Esophagus (tissue), 2 donors: ENCODE measurements around the gene INTS7. TPM values are rescaled to one million over a fixed set of nuclear protein-coding genes. Genes with fewer than 3 reads are reported as not detected.
"Not testable (repeated sequence)": the region's sequence is repeated elsewhere in the genome, so short reads cannot be mapped to it uniquely, and the experiment has no call there.

ENCODE experiments used
- H3K27ac ChIP-seq, 2 donors: one replicate each; pipeline ENCODE4 v1.5.1; 2013; ENCODE audit warnings: low read depth in 2 of 2, mild to moderate bottlenecking in 2 of 2, inconsistent platforms in 1 of 2, low read length in 1 of 2, moderate library complexity in 1 of 2
- H3K27me3 ChIP-seq, 2 donors: one replicate each; pipeline ENCODE4 v1.6.1; 2013; ENCODE audit warnings: low read length in 2 of 2, control low read depth in 1 of 2, mild to moderate bottlenecking in 1 of 2; ENCODE audit not compliant: insufficient read depth in 2 of 2, control insufficient read depth in 1 of 2
- H3K36me3 ChIP-seq, 2 donors: one replicate each; pipeline ENCODE4 v1.6.1; 2013; ENCODE audit warnings: low read length in 1 of 2; ENCODE audit not compliant: control insufficient read depth in 2 of 2, insufficient read depth in 2 of 2
- H3K4me1 ChIP-seq, 2 donors: one replicate each; pipeline ENCODE4 v1.6.1; 2013; ENCODE audit warnings: low read length in 1 of 2; ENCODE audit not compliant: control insufficient read depth in 2 of 2, insufficient read depth in 2 of 2
- H3K4me3 ChIP-seq, 2 donors: one replicate each; pipeline ENCODE4 v1.5.1; 2013; ENCODE audit warnings: low read length in 2 of 2, mild to moderate bottlenecking in 2 of 2, low read depth in 1 of 2, moderate library complexity in 1 of 2
- H3K9me3 ChIP-seq, 2 donors: one replicate each; pipeline ENCODE4 v1.6.1; 2013; ENCODE audit warnings: mild to moderate bottlenecking in 2 of 2, low read depth in 1 of 2, low read length in 1 of 2, moderate library complexity in 1 of 2; ENCODE audit not compliant: control insufficient read depth in 2 of 2, insufficient read depth in 1 of 2
- WGBS, 2 donors: extraction: QIAGEN DNeasy Blood & Tissue Kit; methylation state at CpG; one replicate each; pipeline ENCODE4 v1.1.7; 2013; 5-methylcytosine and 5-hydroxymethylcytosine counted together
- polyA plus RNA-seq, 2 donors: library from polyadenylated mRNA; stranded (reverse); fragments of 200-250 nt; gene quantifications; one replicate each; pipeline ENCODE4 v1.2.3, GENCODE V29; 2013
- donor health status: healthy with polysubstance abuse.
- donor health status: Bipolar disorder and iron deficiency.

The INTS7 gene
- polyA plus RNA-seq, 2 donors: 5.9 to 8.1 TPM

DNA sequence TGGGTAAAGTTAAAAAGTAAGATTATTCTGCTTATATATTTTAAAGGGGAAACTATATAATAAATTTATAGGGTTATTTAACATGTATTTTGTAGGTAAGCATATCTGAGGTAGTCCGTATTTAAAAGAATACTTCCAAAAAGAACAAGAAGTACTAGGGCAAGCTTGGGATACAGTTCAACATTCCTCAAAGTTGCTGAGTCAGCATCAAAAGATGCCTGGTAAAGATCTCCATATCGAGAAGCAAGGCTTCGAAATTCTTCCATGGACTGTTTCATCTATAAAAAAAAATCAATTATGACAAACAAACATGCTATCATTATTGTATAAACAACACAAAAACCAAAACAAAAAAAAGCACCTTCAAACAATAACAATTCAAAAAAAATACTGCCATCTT lies 67.7 kb downstream of the INTS7 start:
- peaks cover 0 to 2% of the 10 kb centered on the region in 2 donors for H3K36me3 ChIP-seq

DNA sequence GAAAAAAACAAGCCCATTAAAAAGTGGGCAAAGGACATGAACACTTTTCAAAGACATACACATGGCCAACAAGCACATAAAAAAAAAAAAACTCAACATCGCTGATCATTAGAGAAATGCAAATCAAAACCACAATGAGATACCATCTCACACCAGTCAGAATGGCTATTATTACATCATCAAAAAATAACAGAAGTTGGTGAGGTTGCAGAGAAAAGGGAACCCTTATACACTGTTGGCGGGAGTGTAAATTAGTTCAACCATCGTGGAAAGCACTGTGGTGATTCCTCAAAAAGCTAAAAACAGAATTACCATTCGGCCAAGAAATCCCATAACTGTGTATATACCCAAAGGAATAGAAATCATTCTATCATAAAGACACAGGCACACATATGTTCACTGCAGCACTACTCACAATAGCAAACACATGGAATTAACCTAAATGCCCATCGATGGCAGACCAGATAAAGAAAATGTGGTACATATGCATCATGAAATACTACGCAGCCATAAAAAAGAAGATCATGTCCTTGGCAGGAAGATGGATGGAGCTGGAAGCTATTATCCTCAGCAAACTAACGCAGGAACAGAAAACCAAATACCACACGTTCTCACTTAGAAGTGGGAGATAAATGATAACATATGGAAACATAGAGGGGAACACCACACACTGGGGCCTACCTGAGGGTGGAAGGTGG lies 70.1 kb downstream of the INTS7 start:
- Histone ChIP-seq H3K27ac (no peak overlapping the region), H3K4me1 (no peaks in the 10 kb centered on the region), H3K36me3 (peaks cover 0 to 2% of the 10 kb centered on the region in 2 donors), H3K9me3 (no peaks in the 10 kb centered on the region), H3K27me3 (no peaks in the 10 kb centered on the region), H3K4me3 (no peak overlapping the region)
- 89 to 91% methylated on average over 8 of the region's 8 CpGs for WGBS, 2 donors

More for the DNA sequence above, 67.7 kb downstream of the INTS7 start:
- Histone ChIP-seq H3K27me3 (no peaks in the 10 kb centered on the region), H3K4me1 (no peaks in the 10 kb centered on the region), H3K27ac (no peak overlapping the region), H3K4me3 (no peak overlapping the region), H3K9me3 (no peaks in the 10 kb centered on the region)
- 90 to 97% methylated on average over 3 of the region's 3 CpGs for WGBS, 2 donors

DNA sequence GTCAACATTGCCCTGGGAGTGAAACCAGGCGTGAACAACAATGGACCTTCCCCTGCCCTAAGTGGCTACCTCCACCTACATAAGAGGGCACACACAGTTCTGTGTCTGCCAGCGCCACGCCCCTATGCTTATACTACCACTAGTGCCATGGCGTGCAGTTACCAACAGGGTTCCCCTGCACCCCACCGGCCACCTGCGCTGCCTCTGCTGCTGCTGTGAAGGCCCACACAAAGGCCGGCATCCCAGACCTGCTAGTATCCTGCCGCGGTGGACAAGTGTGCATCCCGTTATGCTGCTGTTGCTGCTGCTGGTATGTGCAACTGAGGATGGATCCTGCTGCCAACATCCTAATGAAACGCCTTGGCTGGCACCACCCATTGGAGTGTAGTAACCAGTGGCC lies 75.7 kb downstream of the INTS7 start:
- Histone ChIP-seq H3K4me3 (no peak overlapping the region), H3K9me3 (no peaks in the 10 kb centered on the region), H3K4me1 (no peaks in the 10 kb centered on the region), H3K27me3 (no peaks in the 10 kb centered on the region), H3K27ac (no peak overlapping the region), H3K36me3 (peaks cover 0 to 7% of the 10 kb centered on the region in 2 donors)
- 97 to 98% methylated on average over 11 of the region's 11 CpGs for WGBS, 2 donors

DNA sequence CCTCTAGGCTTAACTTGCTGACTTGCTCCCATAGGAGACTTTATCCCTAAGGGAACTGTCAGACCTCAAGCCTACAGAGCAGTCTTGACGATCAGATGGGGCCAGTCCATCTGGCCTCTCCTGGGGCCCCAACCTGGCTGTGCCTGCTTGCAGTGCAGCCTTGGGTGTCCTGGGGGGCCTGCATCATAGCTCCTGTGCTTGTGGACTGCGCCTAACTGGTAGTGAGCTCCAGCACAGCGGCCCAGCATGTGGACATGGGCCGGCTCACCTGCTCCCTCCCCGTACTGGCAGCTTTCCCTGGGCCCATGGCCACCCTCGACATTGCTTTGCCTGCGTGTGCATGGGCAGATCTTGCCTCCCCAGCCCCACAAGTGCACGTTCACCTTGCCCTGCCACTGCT lies 76.1 kb downstream of the INTS7 start:
- H3K27ac ChIP-seq: no peak overlapping the region
- H3K4me1 ChIP-seq: no peaks in the 10 kb centered on the region
- WGBS, 2 donors: 97 to 98% methylated on average over 8 of the region's 8 CpGs
- no peak overlapping the region for H3K4me3 ChIP-seq
- H3K27me3 ChIP-seq: no peaks in the 10 kb centered on the region
- H3K36me3 ChIP-seq: peaks cover 0 to 7% of the 10 kb centered on the region in 2 donors
- no peaks in the 10 kb centered on the region for H3K9me3 ChIP-seq

DNA sequence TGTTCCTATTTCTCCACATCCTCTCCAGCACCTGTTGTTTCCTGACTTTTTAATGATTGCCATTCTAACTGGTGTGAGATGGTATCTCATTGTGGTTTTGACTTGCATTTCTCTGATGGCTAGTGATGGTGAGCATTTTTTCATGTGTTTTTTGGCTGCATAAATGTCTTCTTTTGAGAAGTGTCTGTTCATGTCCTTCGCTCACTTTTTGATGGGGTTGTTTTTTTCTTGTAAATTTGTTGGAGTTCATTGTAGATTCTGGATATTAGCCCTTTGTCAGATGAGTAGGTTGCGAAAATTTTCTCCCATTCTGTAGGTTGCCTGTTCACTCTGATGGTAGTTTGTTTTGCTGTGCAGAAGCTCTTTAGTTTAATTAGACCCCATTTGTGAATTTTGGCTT lies 81.3 kb downstream of the INTS7 start:
- no CpG with 5 or more reads among the region's 2 CpGs for WGBS, 2 donors
- H3K27ac ChIP-seq, H3K9me3 ChIP-seq: not testable (repeated sequence)

DNA sequence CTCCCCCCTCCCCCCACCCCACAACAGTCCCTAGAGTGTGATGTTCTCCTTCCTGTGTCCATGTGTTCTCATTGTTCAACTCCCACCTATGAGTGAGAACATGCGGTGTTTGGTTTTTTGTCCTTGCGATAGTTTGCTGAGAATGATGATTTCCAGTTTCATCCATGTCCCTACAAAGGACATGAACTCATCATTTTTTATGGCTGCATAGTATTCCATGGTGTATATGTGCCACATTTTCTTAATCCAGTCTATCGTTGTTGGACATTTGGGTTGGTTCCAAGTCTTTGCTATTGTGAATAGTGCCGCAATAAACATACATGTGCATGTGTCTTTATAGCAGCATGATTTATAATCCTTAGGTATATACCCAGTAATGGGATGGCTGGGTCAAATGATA lies 81.8 kb downstream of the INTS7 start:
- not testable (repeated sequence) for H3K27ac ChIP-seq, H3K27me3 ChIP-seq, H3K4me3 ChIP-seq, H3K4me1 ChIP-seq, H3K9me3 ChIP-seq, H3K36me3 ChIP-seq
- 100% methylated on average over 1 to 2 of the region's 4 CpGs for WGBS, 2 donors

More for the DNA sequence above, 81.3 kb downstream of the INTS7 start:
- H3K36me3 ChIP-seq, H3K4me1 ChIP-seq, H3K27me3 ChIP-seq, H3K4me3 ChIP-seq: not testable (repeated sequence)

DNA sequence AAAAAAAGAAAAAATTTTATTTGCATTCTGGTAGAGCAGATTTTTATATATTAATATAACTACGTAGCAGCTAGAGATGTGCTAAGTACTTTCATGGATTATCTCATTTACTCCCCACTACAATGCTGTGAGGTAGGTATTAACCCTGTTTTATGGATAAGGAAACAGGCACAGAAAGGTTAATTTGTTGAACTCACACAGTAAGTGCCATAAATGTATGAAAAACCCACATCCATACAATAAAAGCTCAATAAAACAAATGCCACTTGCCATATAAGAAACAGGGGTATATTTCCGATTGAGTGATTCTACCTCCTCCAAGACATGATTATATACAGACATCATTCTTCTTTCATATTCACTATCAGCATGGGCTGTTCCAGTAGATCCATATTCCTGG lies 83.1 kb downstream of the INTS7 start:
- WGBS, 2 donors: 96% methylated on average over 2 of the region's 2 CpGs
- H3K4me3 ChIP-seq: no peak overlapping the region
- H3K4me1 ChIP-seq: peaks cover 0 to 2% of the 10 kb centered on the region in 2 donors
- no peak overlapping the region for H3K27ac ChIP-seq
- H3K9me3 ChIP-seq: no peaks in the 10 kb centered on the region
- no peaks in the 10 kb centered on the region for H3K27me3 ChIP-seq
- H3K36me3 ChIP-seq: no peaks in the 10 kb centered on the region

DNA sequence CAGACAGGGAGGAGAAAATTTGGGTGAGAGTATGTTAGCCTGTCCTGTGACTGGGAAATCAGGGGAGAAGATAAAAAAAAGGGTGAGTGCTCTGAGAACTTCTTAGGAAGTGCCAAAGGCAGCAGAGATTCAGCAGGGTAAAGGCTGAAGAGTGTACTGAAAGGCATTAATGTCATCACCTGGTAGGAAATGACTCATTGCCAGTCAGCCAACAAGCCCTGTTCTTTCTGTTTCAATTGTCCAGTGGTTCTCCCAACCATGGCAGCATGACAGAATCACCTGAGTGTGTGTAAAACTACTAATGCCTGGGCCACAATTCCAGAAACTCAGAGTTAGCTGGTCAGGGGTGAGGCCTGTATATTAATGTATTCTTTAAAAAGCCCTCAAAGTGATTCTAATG lies 83.5 kb downstream of the INTS7 start:
- H3K27me3 ChIP-seq: no peaks in the 10 kb centered on the region
- H3K9me3 ChIP-seq: no peaks in the 10 kb centered on the region
- peaks cover 0 to 2% of the 10 kb centered on the region in 2 donors for H3K4me1 ChIP-seq
- peak overlapping the region; percentile 13 to 58 for H3K27ac ChIP-seq
- no peak overlapping the region for H3K4me3 ChIP-seq
- peaks cover 0 to 2% of the 10 kb centered on the region in 2 donors for H3K36me3 ChIP-seq

DNA sequence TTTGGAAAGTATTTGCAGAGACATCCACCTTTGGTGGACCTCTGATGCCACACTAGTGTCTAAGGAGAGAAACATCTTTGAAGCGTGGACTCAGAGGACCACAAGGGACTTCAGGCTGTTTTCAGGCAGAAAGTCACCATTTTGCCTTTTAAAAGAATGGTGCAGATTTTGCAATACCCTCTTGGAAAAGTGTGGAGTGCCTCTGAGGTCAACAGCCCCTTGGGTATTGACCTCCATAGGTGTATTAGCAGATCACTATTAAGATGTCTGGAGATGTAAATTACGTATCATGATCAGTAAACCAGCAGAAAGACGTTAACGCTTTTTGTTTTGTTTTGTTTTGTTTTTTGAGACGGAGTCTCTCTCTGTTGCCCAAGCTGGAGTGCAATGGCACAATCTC lies 87.0 kb downstream of the INTS7 start:
- Histone ChIP-seq H3K4me1 (peaks cover 0 to 2% of the 10 kb centered on the region in 2 donors), H3K9me3 (no peaks in the 10 kb centered on the region), H3K36me3 (peaks cover 0 to 2% of the 10 kb centered on the region in 2 donors), H3K27ac (no peak overlapping the region), H3K27me3 (no peaks in the 10 kb centered on the region), H3K4me3 (no peak overlapping the region)
- 93 to 97% methylated on average over 5 of the region's 5 CpGs for WGBS, 2 donors
